B cell (primary cell): ENCODE data around the gene PIBF1.
"Not testable (repeated sequence)": the region's sequence is repeated elsewhere in the genome, so short reads cannot be mapped to it uniquely, and the experiment has no call there.

Experiments used
- EZH2 ChIP-seq: IDR thresholded peaks from 2 replicates; pipeline ENCODE4 v1.6.1; 2012; ENCODE audit warnings: borderline replicate concordance, low read depth, mild to moderate bottlenecking, moderate library complexity, low read length; ENCODE audit not compliant: insufficient read depth, poor library complexity, severe bottlenecking
- TF ChIP-seq, protein P1 (sequence below): fragments of 200-600 bp; IDR thresholded peaks from one replicate; pipeline ENCODE4 v1.8.0; 2022; ENCODE audit warnings: antibody characterized with exemption, mild to moderate bottlenecking

DNA sequence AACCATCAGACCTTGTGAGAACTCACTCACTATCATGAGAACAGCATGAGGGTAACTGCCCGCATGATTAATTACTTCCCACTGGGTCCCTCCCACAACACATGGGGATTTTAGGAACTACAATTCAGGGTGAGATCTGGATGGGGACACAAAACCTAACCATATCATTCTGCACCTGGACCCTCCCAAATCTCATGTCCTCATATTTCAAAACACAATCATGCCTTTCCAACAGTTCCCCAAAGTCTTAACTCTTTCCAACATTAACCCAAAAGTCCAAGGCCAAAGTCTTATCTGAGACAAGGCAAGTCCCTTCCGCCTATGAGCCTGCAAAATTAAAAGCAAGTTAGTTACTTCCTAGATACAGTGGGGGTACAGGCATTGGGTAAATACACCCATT is 164.3 kb downstream of the PIBF1 start:
- not testable (repeated sequence) for TF ChIP-seq EZH2
- TF ChIP-seq, protein P1, sequence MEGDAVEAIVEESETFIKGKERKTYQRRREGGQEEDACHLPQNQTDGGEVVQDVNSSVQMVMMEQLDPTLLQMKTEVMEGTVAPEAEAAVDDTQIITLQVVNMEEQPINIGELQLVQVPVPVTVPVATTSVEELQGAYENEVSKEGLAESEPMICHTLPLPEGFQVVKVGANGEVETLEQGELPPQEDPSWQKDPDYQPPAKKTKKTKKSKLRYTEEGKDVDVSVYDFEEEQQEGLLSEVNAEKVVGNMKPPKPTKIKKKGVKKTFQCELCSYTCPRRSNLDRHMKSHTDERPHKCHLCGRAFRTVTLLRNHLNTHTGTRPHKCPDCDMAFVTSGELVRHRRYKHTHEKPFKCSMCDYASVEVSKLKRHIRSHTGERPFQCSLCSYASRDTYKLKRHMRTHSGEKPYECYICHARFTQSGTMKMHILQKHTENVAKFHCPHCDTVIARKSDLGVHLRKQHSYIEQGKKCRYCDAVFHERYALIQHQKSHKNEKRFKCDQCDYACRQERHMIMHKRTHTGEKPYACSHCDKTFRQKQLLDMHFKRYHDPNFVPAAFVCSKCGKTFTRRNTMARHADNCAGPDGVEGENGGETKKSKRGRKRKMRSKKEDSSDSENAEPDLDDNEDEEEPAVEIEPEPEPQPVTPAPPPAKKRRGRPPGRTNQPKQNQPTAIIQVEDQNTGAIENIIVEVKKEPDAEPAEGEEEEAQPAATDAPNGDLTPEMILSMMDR, result not testable (repeated sequence)
